ENCODE results near the gene TREML1. TPM values are rescaled to one million over a fixed set of nuclear protein-coding genes. Genes with fewer than 3 reads are reported as not detected.

Gene TREML1
- polyA plus RNA-seq, 1 experiment, result not detected

GRCh38 chr6:41171908-41172307 is 17.8 kb upstream of the TREML1 start:
- TF ChIP-seq CTCF (IDR thresholded peaks at IDR 0.05; ENCODE audit: insufficient read depth, low read depth, low read length), result no peak
- ChIA-PET CTCF (interaction anchor here (0.7 to 1.5 kb wide), 4 partner anchors 8 to 21 kb away, joined by 3 to 8 read pairs (median 4); no protein-coding TSS in a partner anchor), POLR2A (no interaction called here)
- Histone ChIP-seq H3K4me3 (ENCODE audit: low read depth, low read length) (no peak overlapping the region), H3K36me3 (ENCODE audit: control insufficient read depth, insufficient read depth, low read length) (no peaks in the 10 kb centered on the region), H3K27me3 (ENCODE audit: control insufficient read depth, insufficient read depth, low read length) (no peaks in the 10 kb centered on the region; the same call in 1 of the 2 replicates)
- DNase-seq (ENCODE audit: low read depth), result no peak

GRCh38 chr6:41170547-41171160 is 16.5 kb upstream of the TREML1 start:
- no peak for TF ChIP-seq CTCF (IDR thresholded peaks at IDR 0.05; ENCODE audit: insufficient read depth, low read depth, low read length)
- ChIA-PET CTCF (interaction anchor here (0.6 to 1.5 kb wide), 5 partner anchors 12 to 438 kb away, joined by 3 to 5 read pairs (median 3); no protein-coding TSS in a partner anchor), POLR2A (no interaction called here)
- Histone ChIP-seq H3K27me3 (ENCODE audit: control insufficient read depth, insufficient read depth, low read length) (no peaks in the 10 kb centered on the region; the same call in 1 of the 2 replicates), H3K4me3 (ENCODE audit: low read depth, low read length) (no peak overlapping the region), H3K36me3 (ENCODE audit: control insufficient read depth, insufficient read depth, low read length) (no peaks in the 10 kb centered on the region)
- no peak for DNase-seq (ENCODE audit: low read depth)

GRCh38 chr6:41167173-41167963 is 13.2 kb upstream of the TREML1 start:
- no peaks in the 10 kb centered on the region for H3K36me3 ChIP-seq (ENCODE audit: control insufficient read depth, insufficient read depth, low read length)
- CTCF ChIA-PET, result interaction anchor here (0.6 kb wide), 1 partner anchor 44 kb away, joined by 3 read pairs; no protein-coding TSS in a partner anchor
- H3K4me3 ChIP-seq (ENCODE audit: low read depth, low read length), result no peak overlapping the region
- H3K27me3 ChIP-seq (ENCODE audit: control insufficient read depth, insufficient read depth, low read length), result no peaks in the 10 kb centered on the region; the same call in 1 of the 2 replicates
- POLR2A ChIA-PET, result no interaction called here
- no peak for DNase-seq (ENCODE audit: low read depth)
- TF ChIP-seq CTCF (IDR thresholded peaks at IDR 0.05; ENCODE audit: insufficient read depth, low read depth, low read length), result no peak

GRCh38 chr6:41164551-41165120 is 10.5 kb upstream of the TREML1 start:
- POLR2A ChIA-PET, result no interaction called here
- no peak for DNase-seq (ENCODE audit: low read depth)
- Histone ChIP-seq H3K27me3 (ENCODE audit: control insufficient read depth, insufficient read depth, low read length) (peaks cover 2% of the 10 kb centered on the region; the same call in 1 of the 2 replicates), H3K4me3 (ENCODE audit: low read depth, low read length) (no peak overlapping the region), H3K36me3 (ENCODE audit: control insufficient read depth, insufficient read depth, low read length) (no peaks in the 10 kb centered on the region)
- CTCF ChIA-PET, result interaction anchor here (0.7 kb wide), 1 partner anchor 18 kb away, joined by 4 read pairs; no protein-coding TSS in a partner anchor
- no peak for TF ChIP-seq CTCF (IDR thresholded peaks at IDR 0.05; ENCODE audit: insufficient read depth, low read depth, low read length)

- CTCF ChIA-PET, result no interaction called here
- POLR2A ChIA-PET, result no interaction called here
- H3K4me3 ChIP-seq (ENCODE audit: low read depth, low read length), result no peak overlapping the region
- no peak for DNase-seq (ENCODE audit: low read depth)
- TF ChIP-seq CTCF (IDR thresholded peaks at IDR 0.05; ENCODE audit: insufficient read depth, low read depth, low read length), result no peak
- H3K36me3 ChIP-seq (ENCODE audit: control insufficient read depth, insufficient read depth, low read length), result no peaks in the 10 kb centered on the region
- peaks cover 2% of the 10 kb centered on the region; the same call in 1 of the 2 replicates for H3K27me3 ChIP-seq (ENCODE audit: control insufficient read depth, insufficient read depth, low read length)
These were observed 9.2 kb upstream of the TREML1 start for GRCh38 chr6:41163419-41163717.

All from BJ (cell line).